GM19467 (cell line): ENCODE results near the gene ZNF670.
"Not testable (repeated sequence)": the region's sequence is repeated elsewhere in the genome, so short reads cannot be mapped to it uniquely, and the experiment has no call there.

Experiments used
- ATAC-seq: cut with Tn5 transposase; IDR thresholded peaks from one replicate; pipeline ENCODE4 v1.9.1; 2021; ENCODE audit warnings: mild to moderate bottlenecking, moderate library complexity; ENCODE audit not compliant: unreplicated experiment

The ZNF670 gene

GRCh38 chr1:247047702-247048101, 30.9 kb downstream of the ZNF670 start:
- ATAC-seq: no peak

DNA sequence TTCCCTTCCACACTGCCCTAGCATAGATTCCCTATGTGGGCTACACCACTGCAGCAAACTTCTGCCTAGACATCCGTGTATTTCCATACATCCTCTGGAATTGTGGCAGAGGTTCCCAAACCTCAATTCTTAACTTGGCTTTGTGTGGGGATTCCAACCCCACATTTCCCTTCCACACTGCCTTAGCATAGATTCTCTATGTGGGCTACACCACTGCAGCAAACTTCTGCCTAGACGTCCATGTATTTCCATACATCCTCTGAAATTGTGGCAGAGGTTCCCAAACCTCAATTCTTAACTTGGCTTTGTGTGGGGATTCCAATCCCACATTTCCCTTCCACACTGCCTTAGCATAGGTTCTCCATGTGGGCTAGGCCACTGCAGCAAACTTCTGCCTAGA, 31.4 kb downstream of the ZNF670 start:
- no peak for ATAC-seq

GRCh38 chr1:247043406-247043805, 35.2 kb downstream of the ZNF670 start:
- ATAC-seq: no peak

- no peak for ATAC-seq
These were observed 40.9 kb downstream of the ZNF670 start for GRCh38 chr1:247037511-247038320.

DNA sequence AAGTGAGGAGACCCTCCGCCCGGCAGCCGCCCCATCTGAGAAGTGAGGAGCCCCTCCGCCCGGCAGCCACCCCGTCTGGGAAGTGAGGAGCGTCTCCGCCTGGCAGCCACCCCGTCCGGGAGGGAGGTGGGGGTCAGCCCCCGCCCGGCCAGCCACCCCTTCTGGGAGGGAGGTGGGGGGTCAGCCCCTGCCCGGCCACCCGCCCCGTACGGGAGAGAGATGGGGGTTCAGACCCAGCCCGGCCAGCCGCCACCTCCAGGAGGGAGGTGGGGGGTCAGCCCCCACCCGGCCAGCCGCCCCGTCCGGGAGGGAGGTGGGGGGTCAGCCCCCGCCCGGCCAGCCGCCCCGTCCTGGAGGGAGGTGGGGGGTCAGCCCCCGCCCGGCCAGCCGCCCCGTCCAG, 46.3 kb downstream of the ZNF670 start:
- ATAC-seq: not testable (repeated sequence)
